Spleen (tissue), 10 donors: ENCODE measurements around the gene A4GNT. TPM values are rescaled to one million over a fixed set of nuclear protein-coding genes. Genes with fewer than 3 reads are reported as not detected.

Experiments used
- polyA plus RNA-seq, 3 donors: library from polyadenylated mRNA; stranded (reverse); fragments of 200-250 nt; gene quantifications; one replicate each; pipeline ENCODE4 v1.2.1, GENCODE V29; 2013
- total RNA-seq, 7 donors: library from RNA; depleted of rRNA in 3 of 7; stranded (reverse); fragments of >200 nt in 3 of 7; fragmentation: NEBNext Ultra II Directional in 4 of 7; extraction: Animal tissue kit (Norgen Biotek cat#: 25700) in 4 of 7; gene quantifications; one replicate each; pipeline versions ENCODE4 v1.1.0 to v1.2.1, GENCODE V29; 2016 to 2021
- donor health status: healthy with polysubstance abuse.
- donor health status: DM: no; HTN: no; CAD: no; lungs with moderate emphysema.
- donor health status: DM: no; HTN: no; CAD: no.
- donor health status: Bipolar disorder and iron deficiency.
- donor health status: healthy.
- donor health status: DM: no; HTN: no; CAD: no.
- donor health status: DM: yes; HTN: yes; CAD: no.

Gene A4GNT
- total and polyA plus RNA-seq, 10 donors, result not detected

Other genes with a start within 250 kb of the A4GNT start
- gene CLDN18, start 122.2 kb downstream of the A4GNT start, total RNA-seq, result not detected
- gene CLDN18, start 122.2 kb downstream of the A4GNT start, polyA plus RNA-seq, result not detected
- 10 to 100 TPM in 6 of 7 donors, 1 to 10 TPM in 1; 9.3 to 38.6 (median 15.0) TPM for gene DZIP1L, start 16.8 kb downstream of the A4GNT start, total RNA-seq
- gene DZIP1L, start 16.8 kb downstream of the A4GNT start, polyA plus RNA-seq, result 1 to 10 TPM in 2 of 3 donors, under 1 TPM in 1; 0.85 to 2.8 (median 2.5) TPM
- gene DBR1, start 42.5 kb upstream of the A4GNT start, total RNA-seq, result 10 to 100 TPM; 16.8 to 19.2 (median 17.4) TPM
- 10 to 100 TPM in 1 of 3 donors, 1 to 10 TPM in 2; 8.1 to 10.2 (median 8.3) TPM for gene DBR1, start 42.5 kb upstream of the A4GNT start, polyA plus RNA-seq
- gene ARMC8, start 54.9 kb upstream of the A4GNT start, total RNA-seq, result 10 to 100 TPM; 56.7 to 95.0 (median 73.0) TPM
- 10 to 100 TPM; 13.7 to 21.0 (median 17.4) TPM for gene ARMC8, start 54.9 kb upstream of the A4GNT start, polyA plus RNA-seq
- 1 to 10 TPM in 1 of 7 donors, under 1 TPM in 3, not detected in 3; 0.37 to 4.1 (median 0.54) TPM for gene NME9, start 197.5 kb upstream of the A4GNT start, total RNA-seq
- gene NME9, start 197.5 kb upstream of the A4GNT start, polyA plus RNA-seq, result under 1 TPM in 2 of 3 donors, not detected in 1; 0.14 to 0.16 TPM
- gene MRAS, start 216.2 kb upstream of the A4GNT start, total RNA-seq, result 10 to 100 TPM; 15.4 to 36.7 (median 24.2) TPM
- gene MRAS, start 216.2 kb upstream of the A4GNT start, polyA plus RNA-seq, result 10 to 100 TPM in 1 of 3 donors, 1 to 10 TPM in 2; 4.1 to 18.6 (median 5.1) TPM